Measurements from ENCODE around the gene TDO2. TPM values are rescaled to one million over a fixed set of nuclear protein-coding genes. Genes with fewer than 3 reads are reported as not detected.

Gene TDO2
- total and polyA plus RNA-seq, 2 of the 13 experiments (the other 11 are each of a cell fraction or from before 2014, with no cell fraction given): not detected

- TF ChIP-seq CBX2 (IDR thresholded peaks at IDR 0.05; ENCODE audit: low read depth, low read length) (no peak), CBX2 (CRISPR knock-in tag; IDR thresholded peaks at IDR 0.05; ENCODE audit: low read depth) (peak; percentile 98), ZNF704 (CRISPR knock-in tag; IDR thresholded peaks at IDR 0.05; ENCODE audit: borderline replicate concordance) (no peak), ZSCAN30 (CRISPR knock-in tag; IDR thresholded peaks at IDR 0.05) (0 out of 2 replicates have a peak, but pooled peaks have one; percentile 36), MTA3 (CRISPR knock-in tag; IDR thresholded peaks at IDR 0.05) (no peak), UBTF (CRISPR knock-in tag; IDR thresholded peaks at IDR 0.05) (peak; percentile 77), TBP (CRISPR knock-in tag; IDR thresholded peaks at IDR 0.05) (no peak), ZSCAN12 (CRISPR knock-in tag; IDR thresholded peaks at IDR 0.05) (no peak), ZZZ3 (CRISPR knock-in tag; IDR thresholded peaks at IDR 0.05; ENCODE audit: borderline replicate concordance) (no peak), ZKSCAN5 (CRISPR knock-in tag; IDR thresholded peaks at IDR 0.05) (no peak), WIZ (CRISPR knock-in tag; IDR thresholded peaks at IDR 0.05) (peak; percentile 61; the same call in 1 of the 2 replicates), POGZ (CRISPR knock-in tag; IDR thresholded peaks at IDR 0.05) (0 out of 2 replicates have a peak, but pooled peaks have one; percentile 61), ZNF44 (CRISPR knock-in tag; IDR thresholded peaks at IDR 0.05) (no peak), NCOR1 (IDR thresholded peaks at IDR 0.05; ENCODE audit: borderline replicate concordance, low read length) (no peak), ZNF629 (CRISPR knock-in tag; conservative IDR thresholded peaks at IDR 0.05) (no peak), KMT2B (CRISPR knock-in tag; IDR thresholded peaks at IDR 0.05) (peak; percentile 45; the same call in 1 of the 2 replicates), KAT8 (CRISPR knock-in tag; IDR thresholded peaks at IDR 0.05) (peak; percentile 78), CAMTA2 (CRISPR knock-in tag; IDR thresholded peaks at IDR 0.05; ENCODE audit: borderline replicate concordance) (no peak), MEIS2 (CRISPR knock-in tag; IDR thresholded peaks at IDR 0.05) (peak; percentile 48; the same call in 1 of the 2 replicates), POLR2G (IDR thresholded peaks at IDR 0.05; ENCODE audit: low read depth, low read length) (peak; percentile 60; the same call in 1 of the 2 replicates), ZNF781 (CRISPR knock-in tag; IDR thresholded peaks at IDR 0.05; ENCODE audit: borderline replicate concordance, not compliant biosample characterization) (no peak), ZNF557 (CRISPR knock-in tag; IDR thresholded peaks at IDR 0.05) (no peak), ZBTB7B (CRISPR knock-in tag; IDR thresholded peaks at IDR 0.05) (no peak; the same call in 1 of the 2 replicates)
- TF ChIP-seq, protein P1, sequence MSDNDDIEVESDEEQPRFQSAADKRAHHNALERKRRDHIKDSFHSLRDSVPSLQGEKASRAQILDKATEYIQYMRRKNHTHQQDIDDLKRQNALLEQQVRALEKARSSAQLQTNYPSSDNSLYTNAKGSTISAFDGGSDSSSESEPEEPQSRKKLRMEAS (IDR thresholded peaks at IDR 0.05): peak; percentile 86
- TF ChIP-seq, protein P2, sequence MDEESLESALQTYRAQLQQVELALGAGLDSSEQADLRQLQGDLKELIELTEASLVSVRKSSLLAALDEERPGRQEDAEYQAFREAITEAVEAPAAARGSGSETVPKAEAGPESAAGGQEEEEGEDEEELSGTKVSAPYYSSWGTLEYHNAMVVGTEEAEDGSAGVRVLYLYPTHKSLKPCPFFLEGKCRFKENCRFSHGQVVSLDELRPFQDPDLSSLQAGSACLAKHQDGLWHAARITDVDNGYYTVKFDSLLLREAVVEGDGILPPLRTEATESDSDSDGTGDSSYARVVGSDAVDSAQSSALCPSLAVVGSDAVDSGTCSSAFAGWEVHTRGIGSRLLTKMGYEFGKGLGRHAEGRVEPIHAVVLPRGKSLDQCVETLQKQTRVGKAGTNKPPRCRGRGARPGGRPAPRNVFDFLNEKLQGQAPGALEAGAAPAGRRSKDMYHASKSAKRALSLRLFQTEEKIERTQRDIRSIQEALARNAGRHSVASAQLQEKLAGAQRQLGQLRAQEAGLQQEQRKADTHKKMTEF (CRISPR knock-in tag; IDR thresholded peaks at IDR 0.05): no peak; the same call in 1 of the 2 replicates
Measured at GRCh38 chr4:155953151-155954117, 49.9 kb downstream of the TDO2 start, which contains the start of gene CTSO (continued).

All from HepG2 (cell line).